Uterus (tissue), 2 donors: ENCODE measurements around the gene TSHZ1.

Experiments
- CTCF ChIP-seq, 4 experiments: fragments of 200-600 bp in 2 of 4; fragments of 450-650 bp in 2 of 4; sonication (generic) in 2 of 4; IDR thresholded peaks; one replicate each; pipeline ENCODE4 v1.5.1; 2016 to 2019; ENCODE audit warnings: antibody characterized with exemption in 4 of 4, mild to moderate bottlenecking in 2 of 4, moderate library complexity in 1 of 4
- POLR2A ChIP-seq, 2 donors: fragments of 450-650 bp; IDR thresholded peaks; one replicate each; pipeline ENCODE4 v1.6.1; 2016; ENCODE audit warnings: antibody characterized with exemption in 2 of 2, mild to moderate bottlenecking in 1 of 2, moderate library complexity in 1 of 2

- no peak for TF ChIP-seq POLR2A (IDR thresholded peaks at IDR 0.05)
- TF ChIP-seq CTCF (IDR thresholded peaks at IDR 0.05), result no peak
Observed at GRCh38 chr18:75227535-75228296, 17.1 kb downstream of the TSHZ1 start.
